Esophagus muscularis mucosa (tissue), 3 donors: ENCODE results near the gene NBL1.
"Not testable (repeated sequence)": the region's sequence is repeated elsewhere in the genome, so short reads cannot be mapped to it uniquely, and the experiment has no call there.

Experiments used
- CTCF ChIP-seq, 3 experiments: fragments of 200-600 bp in 2 of 3; fragments of 450-650 bp in 1 of 3; sonication (generic) in 2 of 3; IDR thresholded peaks; one replicate each; pipeline ENCODE4 v1.5.1; 2017 to 2019; ENCODE audit warnings: antibody characterized with exemption in 3 of 3, mild to moderate bottlenecking in 2 of 3, moderate library complexity in 1 of 3
- EP300 ChIP-seq: sonication (generic); formaldehyde crosslinking; IDR thresholded peaks from one replicate; pipeline ENCODE4 v1.6.1; 2017; ENCODE audit warnings: antibody characterized with exemption

DNA sequence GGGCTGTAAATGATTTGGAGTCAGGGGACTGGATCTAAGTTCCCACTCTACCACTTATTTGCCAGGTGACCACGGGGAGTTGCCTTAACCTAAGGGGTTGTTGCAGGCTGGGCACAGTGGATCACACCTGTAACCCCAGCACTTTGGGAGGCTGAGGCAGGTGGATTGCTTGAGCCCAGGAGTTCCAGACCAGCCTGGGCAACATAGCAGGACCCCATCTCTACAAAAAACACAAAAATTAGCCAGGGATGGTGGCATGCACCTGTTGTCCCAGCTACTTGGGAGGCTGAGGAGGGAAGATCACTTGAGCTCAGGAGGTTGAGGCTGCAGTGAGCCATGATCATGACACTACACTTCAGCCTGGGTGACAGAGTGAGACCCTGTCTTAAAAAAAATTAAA is 13.9 kb upstream of the NBL1 start:
- not testable (repeated sequence) for TF ChIP-seq CTCF (IDR thresholded peaks at IDR 0.05); EP300
